PC-9 (cell line): Measurements from ENCODE around the gene GRK4. TPM values are rescaled to one million over a fixed set of nuclear protein-coding genes. Genes with fewer than 3 reads are reported as not detected.
A peak's percentile ranks its signal among the peaks of the same experiment; 100 is the strongest.

Experiments
- Bru-seq: library from RNA; stranded (reverse); fragments of 400-500 nt; gene quantifications from one replicate; lab custom pipeline; 2021; lab: Mats Ljungman, UMichigan
- BruChase-seq, 2 experiments: library from RNA; stranded (reverse); fragments of 400-500 nt; gene quantifications; one replicate each; lab custom pipeline; 2021; lab: Mats Ljungman, UMichigan
- BruUV-seq: library from RNA; stranded (reverse); fragments of 400-500 nt; replicated peaks from 2 replicates; lab custom pipeline; 2021; lab: Mats Ljungman, UMichigan
- CTCF ChIA-PET: fragments of 300-600 bp; sonication (Branson Sonifier 250); formaldehyde crosslinking; loops from one replicate; lab custom pipeline; 2022; ENCODE audit warnings: antibody characterized with exemption; lab: Charles Lee
- POLR2A ChIA-PET: fragments of 300-600 bp; sonication (Branson Sonifier 250); formaldehyde crosslinking; loops from one replicate; lab custom pipeline; 2022; ENCODE audit warnings: antibody characterized with exemption; ENCODE audit not compliant: unreplicated experiment; lab: Charles Lee
- DNase-seq, 2 experiments: peaks; one replicate each; pipeline versions ENCODE4 v3.0.0 to v3.0.0-alpha.2; 2015 to 2022; ENCODE audit warnings: mixed read lengths in 1 of 2
- H2AFZ ChIP-seq: fragments of 200-600 bp; sonication (generic); 2 replicates; pipeline ENCODE4 v1.8.1; 2017; ENCODE audit warnings: antibody characterized with exemption
- H3F3A ChIP-seq: fragments of 200-600 bp; sonication (generic); 2 replicates; pipeline ENCODE4 v1.8.1; 2017; ENCODE audit warnings: antibody characterized with exemption, mild to moderate bottlenecking, low read depth; ENCODE audit not compliant: insufficient read depth
- H3K27ac ChIP-seq: fragments of 200-600 bp; sonication (generic); 2 replicates; pipeline ENCODE4 v1.6.1; 2016; ENCODE audit warnings: mixed run types
- H3K27me3 ChIP-seq: fragments of 200-600 bp; sonication (generic); 2 replicates; pipeline ENCODE4 v1.6.1; 2016; ENCODE audit warnings: low read depth, mixed run types; ENCODE audit not compliant: insufficient read depth
- H3K36me3 ChIP-seq: fragments of 200-600 bp; sonication (generic); 2 replicates; pipeline ENCODE4 v1.6.1; 2016; ENCODE audit warnings: low read depth, mixed run types
- H3K4me1 ChIP-seq: fragments of 200-600 bp; sonication (generic); replicated peaks from 2 replicates; pipeline ENCODE4 v1.6.1; 2016; ENCODE audit warnings: mixed run types; ENCODE audit not compliant: insufficient read depth
- H3K4me2 ChIP-seq: fragments of 200-600 bp; sonication (generic); 2 replicates; pipeline ENCODE4 v1.6.1; 2017; ENCODE audit warnings: mixed run types
- H3K4me3 ChIP-seq: fragments of 200-600 bp; sonication (generic); 2 replicates; pipeline ENCODE4 v1.6.1; 2016; ENCODE audit warnings: mixed run types
- H3K79me2 ChIP-seq: fragments of 200-600 bp; sonication (generic); 2 replicates; pipeline ENCODE4 v1.6.1; 2017; ENCODE audit warnings: low read depth, mixed run types
- H3K9me2 ChIP-seq: fragments of 200-600 bp; sonication (generic); 2 replicates; pipeline ENCODE4 v1.8.1; 2017; ENCODE audit warnings: mild to moderate bottlenecking; ENCODE audit not compliant: insufficient read depth
- H3K9me3 ChIP-seq: fragments of 200-600 bp; sonication (generic); 2 replicates; pipeline ENCODE4 v1.8.1; 2016; ENCODE audit warnings: low read depth; ENCODE audit not compliant: insufficient read depth
- H4K20me1 ChIP-seq: fragments of 200-600 bp; sonication (generic); 2 replicates; pipeline ENCODE4 v1.8.1; 2017; ENCODE audit not compliant: insufficient read depth
- CTCF ChIP-seq: fragments of 200-600 bp; sonication (generic); conservative IDR thresholded peaks from 2 replicates; pipeline ENCODE4 v1.6.1; 2017; ENCODE audit warnings: mixed run types, antibody characterized with exemption, mild to moderate bottlenecking, moderate library complexity
- EZH2 ChIP-seq: fragments of 200-600 bp; sonication (generic); IDR thresholded peaks from 2 replicates; pipeline ENCODE4 v1.8.0; 2017; ENCODE audit warnings: antibody characterized with exemption, low read depth
- intact Hi-C: fragments of 100-400 bp; cut with micrococcal nuclease; formaldehyde crosslinking; loops from one replicate; pipeline ENCODE4 v1.10.0; 2022; ENCODE audit not compliant: unreplicated experiment
- long read RNA-seq: library from polyadenylated mRNA; stranded (forward); transcript quantifications from one replicate; pipeline ENCODE4 v2.0.0, GENCODE V29; 2022
- total RNA-seq: library from RNA; stranded (reverse); gene quantifications from 2 replicates; pipeline ENCODE4 v1.2.3, GENCODE V29; 2021

Gene GRK4
- 3.1 and 4.4 TPM in 2 replicates for total RNA-seq
- percentile 28 among the genes with signal in this experiment for Bru-seq, nascent RNA
- percentile 38 among the genes with signal in this experiment for BruChase-seq, experiment 1, labeled RNA remaining after a 2-hour chase
- BruChase-seq, experiment 2, labeled RNA remaining after a 6-hour chase: percentile 32 among the genes with signal in this experiment
- long read RNA-seq, partial matches to known transcripts: 0 of 13 reads
- long read RNA-seq, other reads (novel, unspliced or antisense): 10 of 13 reads

DNA sequence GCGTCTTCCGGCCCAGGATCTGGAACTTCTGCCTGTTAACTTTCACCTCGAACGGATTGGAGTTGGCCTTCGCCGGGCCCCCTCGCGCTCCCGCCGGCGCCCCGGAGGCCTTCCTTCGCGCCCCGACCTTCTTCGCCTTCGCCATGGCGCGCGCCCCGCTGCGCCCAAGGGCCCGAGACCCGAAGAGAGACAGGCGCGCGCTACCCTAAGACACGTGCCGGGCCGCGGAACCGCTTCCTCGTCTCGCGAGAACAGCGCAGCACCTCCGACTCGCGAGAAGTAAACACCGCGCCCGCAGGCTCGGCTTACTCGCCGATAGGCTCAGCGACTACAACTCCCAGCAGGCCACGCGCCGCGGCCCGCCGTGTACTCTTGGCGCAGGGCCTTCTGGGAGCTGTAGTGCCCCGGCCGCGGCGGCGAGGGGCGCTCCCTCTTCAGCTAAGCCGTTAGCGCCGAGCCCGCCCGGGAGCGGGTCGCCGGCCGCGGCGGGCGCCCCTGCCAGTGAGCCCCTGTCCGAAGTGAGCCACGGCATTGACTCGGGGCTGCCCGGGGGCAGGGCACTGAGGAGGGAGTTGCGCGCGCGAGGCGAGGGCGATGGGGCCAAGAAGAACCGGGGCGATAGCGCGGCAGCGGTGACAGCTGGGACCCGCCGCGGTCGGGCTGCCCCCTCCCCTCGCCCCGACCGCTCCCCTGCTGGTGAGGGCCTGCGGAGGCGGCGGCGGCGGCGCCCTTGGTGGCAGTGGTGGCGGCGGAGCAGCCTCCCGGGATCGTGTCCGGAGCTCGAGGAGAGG lies at the start of gene GRK4, which contains the start of gene NOP14:
TSS of gene GRK4 (plus strand) at position 397 of the 791 bp plus-strand sequence. CDS start 500 bp downstream, outside the sequence.
TSS of gene NOP14 (minus strand) at position 232 of the 791 bp plus-strand sequence. CDS start at position 145, 87 bp downstream.
- no peak for TF ChIP-seq EZH2
- no peak; the same call in 1 of the 2 replicates for TF ChIP-seq CTCF
- Histone ChIP-seq H3K27ac (peak within 1 kb of the TSS; percentile 61), H3F3A (peaks cover 9% of the 10 kb centered on the region; the same call in 1 of the 2 replicates), H3K4me3 (peak within 1 kb of the TSS; percentile 94), H3K4me2 (peak within 1 kb of the TSS; percentile 89), H3K36me3 (no peaks in the 10 kb centered on the region), H2AFZ (peak within 1 kb of the TSS; percentile 93), H3K4me1 (peaks cover 14% of the 10 kb centered on the region), H3K27me3 (no peaks in the 10 kb centered on the region), H4K20me1 (peaks cover 29% of the 10 kb centered on the region), H3K9me2 (no peaks in the 10 kb centered on the region), H3K79me2 (peaks cover 37% of the 10 kb centered on the region), H3K9me3 (no peaks in the 10 kb centered on the region)
- POLR2A ChIA-PET: interaction anchor here (0.5 to 1.0 kb wide), 8 partner anchors 13 to 1387 kb away, joined by 3 to 21 read pairs (median 4); no protein-coding TSS in a partner anchor
- TSS peak; percentile 53 for BruUV-seq
- intact Hi-C loops: loop anchor here (1.0 to 2.0 kb wide), 2 partner anchors 26 to 73 kb away; no protein-coding TSS in a partner anchor
- CTCF ChIA-PET: interaction anchor here (0.7 to 1.1 kb wide), 4 partner anchors 16 to 145 kb away, joined by 3 to 11 read pairs (median 4); no protein-coding TSS in a partner anchor
- DNase-seq: peak; percentile 91 to 96

DNA sequence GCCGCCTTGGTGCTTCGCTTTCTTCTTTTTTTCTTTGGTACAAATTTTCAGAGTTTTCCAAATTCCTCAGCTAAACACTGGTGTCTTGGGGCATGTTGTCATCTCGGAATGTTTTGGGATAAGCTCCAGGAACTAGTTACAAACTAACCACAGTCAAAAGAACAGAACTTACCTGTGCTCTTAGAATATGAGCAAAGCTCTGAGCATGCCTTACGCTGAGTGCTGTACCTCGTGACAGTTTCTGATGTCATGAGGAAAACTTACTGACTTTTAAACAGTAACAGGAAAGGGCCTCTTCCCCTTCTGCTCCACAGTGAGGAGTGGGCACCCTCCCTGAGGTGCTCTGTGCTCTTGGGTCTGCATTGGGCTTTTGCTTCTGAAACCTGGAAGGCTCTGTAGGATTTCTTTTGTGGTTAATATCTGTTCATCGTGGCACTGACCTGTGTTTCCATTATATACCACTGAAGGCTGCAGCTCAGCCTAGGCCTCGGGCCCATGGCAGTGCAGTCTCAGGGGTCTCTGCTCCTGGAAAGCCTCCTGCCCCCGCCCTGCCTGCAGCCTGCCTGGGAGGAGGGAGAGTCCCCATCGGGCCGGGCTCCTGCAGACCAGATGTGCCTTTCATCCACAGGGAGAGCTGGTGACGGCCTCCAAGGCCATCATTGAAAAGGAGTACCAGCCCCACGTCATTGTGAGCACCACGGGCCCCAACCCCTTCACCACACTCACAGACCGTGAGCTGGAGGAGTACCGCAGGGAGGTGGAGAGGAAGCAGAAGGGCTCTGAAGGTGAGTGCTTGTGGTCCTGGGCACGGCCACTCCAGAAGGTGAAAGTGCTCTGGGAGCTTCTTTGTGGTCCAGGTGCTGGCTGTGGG lies 48.9 kb upstream of the GRK4 start:
- POLR2A ChIA-PET: no interaction called here

More for the DNA sequence above, 48.9 kb upstream of the GRK4 start:
- no peak overlapping the region for H3K4me3 ChIP-seq
- H3K4me2 ChIP-seq: no peak overlapping the region
- no peaks in the 10 kb centered on the region for H3K79me2 ChIP-seq
- CTCF ChIA-PET: interaction anchor here (0.7 kb wide), 1 partner anchor 53 kb away, joined by 3 read pairs; no protein-coding TSS in a partner anchor
- no peaks in the 10 kb centered on the region for H3K36me3 ChIP-seq
- DNase-seq: no peak
- H3K9me2 ChIP-seq: no peaks in the 10 kb centered on the region
- intact Hi-C loops: no loop called here
- no peak overlapping the region for H2AFZ ChIP-seq
- no peaks in the 10 kb centered on the region for H3K4me1 ChIP-seq
- no peak overlapping the region for H3K27ac ChIP-seq
- TF ChIP-seq EZH2 (no peak), CTCF (no peak)
- BruUV-seq: no TSS peak
- H4K20me1 ChIP-seq: no peaks in the 10 kb centered on the region
- no peaks in the 10 kb centered on the region for H3K27me3 ChIP-seq
- H3K9me3 ChIP-seq: no peaks in the 10 kb centered on the region
- no peaks in the 10 kb centered on the region for H3F3A ChIP-seq
